ENCODE results near the gene UPF3A.
A peak's percentile ranks its signal among the peaks of the same experiment; 100 is the strongest.

The UPF3A gene

GRCh38 chr13:114281351-114282040 is at the start of gene UPF3A:
TSS of gene UPF3A (plus strand) at chr13:114281601. CDS start at chr13:114281640, 39 bp downstream.
- H3K9me3 ChIP-seq (ENCODE audit: control insufficient read depth, low read depth, low read length): no peaks in the 10 kb centered on the region
- H3K27ac ChIP-seq (ENCODE audit: low read length): peak within 1 kb of the TSS; percentile 90
- H3K9ac ChIP-seq (ENCODE audit: low read length): peak within 1 kb of the TSS; percentile 85
- peaks cover 31% of the 10 kb centered on the region for H3K36me3 ChIP-seq (ENCODE audit: control insufficient read depth, low read depth, low read length)
- H3K4me1 ChIP-seq (ENCODE audit: control insufficient read depth, low read depth, low read length): peaks cover 13% of the 10 kb centered on the region
- H3K27me3 ChIP-seq (ENCODE audit: control insufficient read depth, insufficient read depth, low read length): no peaks in the 10 kb centered on the region
- peak within 1 kb of the TSS; percentile 98 for H3K4me3 ChIP-seq (ENCODE audit: low read length)

GRCh38 chr13:114231886-114232285 is 49.5 kb upstream of the UPF3A start:
- Histone ChIP-seq H3K9me3 (ENCODE audit: control insufficient read depth, low read depth, low read length) (peaks cover 3% of the 10 kb centered on the region), H3K9ac (ENCODE audit: low read length) (no peak overlapping the region), H3K36me3 (ENCODE audit: control insufficient read depth, low read depth, low read length) (no peaks in the 10 kb centered on the region), H3K4me1 (ENCODE audit: control insufficient read depth, low read depth, low read length) (peaks cover 49% of the 10 kb centered on the region), H3K27ac (ENCODE audit: low read length) (no peak overlapping the region), H3K4me3 (ENCODE audit: low read length) (no peak overlapping the region), H3K27me3 (ENCODE audit: control insufficient read depth, insufficient read depth, low read length) (peaks cover 10% of the 10 kb centered on the region)

- Histone ChIP-seq H3K9me3 (ENCODE audit: control insufficient read depth, low read depth, low read length) (peaks cover 3% of the 10 kb centered on the region), H3K9ac (ENCODE audit: low read length) (no peak overlapping the region), H3K27ac (ENCODE audit: low read length) (no peak overlapping the region), H3K4me3 (ENCODE audit: low read length) (peak overlapping the region; percentile 94), H3K36me3 (ENCODE audit: control insufficient read depth, low read depth, low read length) (peaks cover 19% of the 10 kb centered on the region), H3K4me1 (ENCODE audit: control insufficient read depth, low read depth, low read length) (peaks cover 33% of the 10 kb centered on the region), H3K27me3 (ENCODE audit: control insufficient read depth, insufficient read depth, low read length) (peaks cover 10% of the 10 kb centered on the region)
Measured at GRCh38 chr13:114234266-114234644, 47.1 kb upstream of the UPF3A start.

GRCh38 chr13:114234645-114235421 is 46.6 kb upstream of the UPF3A start, which contains the start of gene CDC16:
TSS of gene CDC16 (plus strand) at chr13:114234897. CDS start at chr13:114235085, 188 bp downstream.
- H3K27ac ChIP-seq (ENCODE audit: low read length): no peak within 1 kb of the TSS

GRCh38 chr13:114235697-114236096 is 45.7 kb upstream of the UPF3A start:
- Histone ChIP-seq H3K9me3 (ENCODE audit: control insufficient read depth, low read depth, low read length) (peaks cover 3% of the 10 kb centered on the region), H3K4me3 (ENCODE audit: low read length) (peak overlapping the region; percentile 94), H3K36me3 (ENCODE audit: control insufficient read depth, low read depth, low read length) (peaks cover 28% of the 10 kb centered on the region), H3K9ac (ENCODE audit: low read length) (peak overlapping the region; percentile 76), H3K27ac (ENCODE audit: low read length) (no peak overlapping the region), H3K4me1 (ENCODE audit: control insufficient read depth, low read depth, low read length) (peaks cover 19% of the 10 kb centered on the region), H3K27me3 (ENCODE audit: control insufficient read depth, insufficient read depth, low read length) (peaks cover 10% of the 10 kb centered on the region)

More at GRCh38 chr13:114234645-114235421, 46.6 kb upstream of the UPF3A start, which contains the start of gene CDC16:
- Histone ChIP-seq H3K27me3 (ENCODE audit: control insufficient read depth, insufficient read depth, low read length) (peaks cover 10% of the 10 kb centered on the region), H3K9me3 (ENCODE audit: control insufficient read depth, low read depth, low read length) (peaks cover 3% of the 10 kb centered on the region), H3K36me3 (ENCODE audit: control insufficient read depth, low read depth, low read length) (peaks cover 25% of the 10 kb centered on the region), H3K9ac (ENCODE audit: low read length) (peak within 1 kb of the TSS; percentile 76), H3K4me3 (ENCODE audit: low read length) (peak within 1 kb of the TSS; percentile 94), H3K4me1 (ENCODE audit: control insufficient read depth, low read depth, low read length) (peaks cover 27% of the 10 kb centered on the region)

GRCh38 chr13:114236227-114236626 is 45.2 kb upstream of the UPF3A start:
- Histone ChIP-seq H3K9me3 (ENCODE audit: control insufficient read depth, low read depth, low read length) (peaks cover 3% of the 10 kb centered on the region), H3K9ac (ENCODE audit: low read length) (peak overlapping the region; percentile 76), H3K4me3 (ENCODE audit: low read length) (peak overlapping the region; percentile 94), H3K27me3 (ENCODE audit: control insufficient read depth, insufficient read depth, low read length) (peaks cover 10% of the 10 kb centered on the region), H3K36me3 (ENCODE audit: control insufficient read depth, low read depth, low read length) (peaks cover 33% of the 10 kb centered on the region), H3K4me1 (ENCODE audit: control insufficient read depth, low read depth, low read length) (peaks cover 16% of the 10 kb centered on the region), H3K27ac (ENCODE audit: low read length) (no peak overlapping the region)

- Histone ChIP-seq H3K4me3 (ENCODE audit: low read length) (no peak overlapping the region), H3K27me3 (ENCODE audit: control insufficient read depth, insufficient read depth, low read length) (peaks cover 10% of the 10 kb centered on the region), H3K27ac (ENCODE audit: low read length) (no peak overlapping the region), H3K9me3 (ENCODE audit: control insufficient read depth, low read depth, low read length) (peaks cover 3% of the 10 kb centered on the region), H3K36me3 (ENCODE audit: control insufficient read depth, low read depth, low read length) (peaks cover 46% of the 10 kb centered on the region), H3K4me1 (ENCODE audit: control insufficient read depth, low read depth, low read length) (peaks cover 16% of the 10 kb centered on the region), H3K9ac (ENCODE audit: low read length) (no peak overlapping the region)
Measured at GRCh38 chr13:114237415-114238112, 43.8 kb upstream of the UPF3A start.

- Histone ChIP-seq H3K36me3 (ENCODE audit: control insufficient read depth, low read depth, low read length) (peaks cover 90% of the 10 kb centered on the region), H3K4me1 (ENCODE audit: control insufficient read depth, low read depth, low read length) (no peaks in the 10 kb centered on the region), H3K27ac (ENCODE audit: low read length) (no peak overlapping the region), H3K9me3 (ENCODE audit: control insufficient read depth, low read depth, low read length) (no peaks in the 10 kb centered on the region), H3K4me3 (ENCODE audit: low read length) (no peak overlapping the region), H3K9ac (ENCODE audit: low read length) (no peak overlapping the region), H3K27me3 (ENCODE audit: control insufficient read depth, insufficient read depth, low read length) (no peaks in the 10 kb centered on the region)
Measured at GRCh38 chr13:114241918-114242317, 39.5 kb upstream of the UPF3A start.

GRCh38 chr13:114243971-114244370 is 37.4 kb upstream of the UPF3A start:
- H3K4me1 ChIP-seq (ENCODE audit: control insufficient read depth, low read depth, low read length): no peaks in the 10 kb centered on the region
- H3K36me3 ChIP-seq (ENCODE audit: control insufficient read depth, low read depth, low read length): peaks cover 92% of the 10 kb centered on the region
- H3K9me3 ChIP-seq (ENCODE audit: control insufficient read depth, low read depth, low read length): no peaks in the 10 kb centered on the region
- no peak overlapping the region for H3K4me3 ChIP-seq (ENCODE audit: low read length)
- no peak overlapping the region for H3K9ac ChIP-seq (ENCODE audit: low read length)
- H3K27me3 ChIP-seq (ENCODE audit: control insufficient read depth, insufficient read depth, low read length): no peaks in the 10 kb centered on the region
- H3K27ac ChIP-seq (ENCODE audit: low read length): no peak overlapping the region

- H3K4me3 ChIP-seq (ENCODE audit: low read length): no peak overlapping the region
- H3K4me1 ChIP-seq (ENCODE audit: control insufficient read depth, low read depth, low read length): no peaks in the 10 kb centered on the region
- H3K36me3 ChIP-seq (ENCODE audit: control insufficient read depth, low read depth, low read length): peaks cover 92% of the 10 kb centered on the region
- H3K9me3 ChIP-seq (ENCODE audit: control insufficient read depth, low read depth, low read length): no peaks in the 10 kb centered on the region
- H3K9ac ChIP-seq (ENCODE audit: low read length): no peak overlapping the region
- no peak overlapping the region for H3K27ac ChIP-seq (ENCODE audit: low read length)
- no peaks in the 10 kb centered on the region for H3K27me3 ChIP-seq (ENCODE audit: control insufficient read depth, insufficient read depth, low read length)
Measured at GRCh38 chr13:114244637-114245036, 36.8 kb upstream of the UPF3A start.

- Histone ChIP-seq H3K27ac (ENCODE audit: low read length) (no peak overlapping the region), H3K9ac (ENCODE audit: low read length) (no peak overlapping the region), H3K27me3 (ENCODE audit: control insufficient read depth, insufficient read depth, low read length) (no peaks in the 10 kb centered on the region), H3K9me3 (ENCODE audit: control insufficient read depth, low read depth, low read length) (no peaks in the 10 kb centered on the region), H3K36me3 (ENCODE audit: control insufficient read depth, low read depth, low read length) (peaks cover 94% of the 10 kb centered on the region), H3K4me1 (ENCODE audit: control insufficient read depth, low read depth, low read length) (no peaks in the 10 kb centered on the region), H3K4me3 (ENCODE audit: low read length) (no peak overlapping the region)
Measured at GRCh38 chr13:114248011-114248410, 33.4 kb upstream of the UPF3A start.
